Omental fat pad (tissue), 4 donors: ENCODE measurements around the gene STK38L. TPM values are rescaled to one million over a fixed set of nuclear protein-coding genes. Genes with fewer than 3 reads are reported as not detected.

Experiments
- ATAC-seq: fragments of 150-250 bp; one replicate; pipeline ENCODE4 v1.9.1; 2016; ENCODE audit warnings: mild to moderate bottlenecking, moderate library complexity; ENCODE audit not compliant: low FRiP score
- DNase-seq: peaks from one replicate; pipeline ENCODE4 v3.0.0-alpha.2; 2019; ENCODE audit warnings: low spot score
- total RNA-seq, 4 donors: library from RNA; depleted of rRNA; stranded (reverse); fragments of >200 nt; gene quantifications; one replicate each; pipeline ENCODE4 v1.1.0, GENCODE V29; 2016
- TF ChIP-seq, protein P1 (sequence below), 3 donors: fragments of 450-650 bp; IDR thresholded peaks; one replicate each; pipeline ENCODE4 v1.5.1; 2016 to 2017; ENCODE audit warnings: antibody characterized with exemption in 3 of 3, mild to moderate bottlenecking in 3 of 3, moderate library complexity in 2 of 3

Gene STK38L
- total RNA-seq, 4 donors from 2014 or later: 28.1 to 66.4 (median 46.5) TPM

DNA sequence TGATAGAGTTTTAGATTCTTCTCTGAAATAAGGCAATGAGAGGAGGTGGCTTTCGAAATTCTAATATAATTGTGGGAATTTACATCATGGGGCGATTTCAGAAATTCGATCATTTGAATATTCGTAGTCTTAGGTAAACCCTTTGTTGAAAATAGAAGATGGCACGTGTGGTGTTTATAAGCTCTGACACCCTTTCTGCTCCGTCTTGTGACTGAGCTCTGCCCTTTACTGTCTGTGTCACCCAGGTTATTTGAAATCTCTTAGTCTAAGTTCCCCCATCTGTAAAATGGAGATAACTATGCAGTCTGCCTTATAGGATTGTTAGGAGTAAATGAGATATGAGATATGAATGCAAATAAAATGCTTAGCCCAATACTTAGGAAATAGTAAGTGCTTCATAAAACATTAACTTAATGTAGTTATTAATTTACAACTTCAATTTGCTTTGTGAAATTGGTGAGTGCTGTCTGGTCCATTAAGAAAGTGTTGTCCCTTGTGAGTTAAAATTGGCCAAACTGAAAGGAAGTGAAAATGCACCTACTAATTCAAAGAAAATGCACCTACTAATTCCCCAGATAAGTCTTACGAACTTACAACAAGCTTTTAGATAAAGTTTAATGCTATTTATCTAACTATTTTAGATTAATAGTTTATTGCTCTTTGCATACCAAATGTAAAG is 90.1 kb downstream of the STK38L start:
- no peak for ATAC-seq
- TF ChIP-seq, protein P1, sequence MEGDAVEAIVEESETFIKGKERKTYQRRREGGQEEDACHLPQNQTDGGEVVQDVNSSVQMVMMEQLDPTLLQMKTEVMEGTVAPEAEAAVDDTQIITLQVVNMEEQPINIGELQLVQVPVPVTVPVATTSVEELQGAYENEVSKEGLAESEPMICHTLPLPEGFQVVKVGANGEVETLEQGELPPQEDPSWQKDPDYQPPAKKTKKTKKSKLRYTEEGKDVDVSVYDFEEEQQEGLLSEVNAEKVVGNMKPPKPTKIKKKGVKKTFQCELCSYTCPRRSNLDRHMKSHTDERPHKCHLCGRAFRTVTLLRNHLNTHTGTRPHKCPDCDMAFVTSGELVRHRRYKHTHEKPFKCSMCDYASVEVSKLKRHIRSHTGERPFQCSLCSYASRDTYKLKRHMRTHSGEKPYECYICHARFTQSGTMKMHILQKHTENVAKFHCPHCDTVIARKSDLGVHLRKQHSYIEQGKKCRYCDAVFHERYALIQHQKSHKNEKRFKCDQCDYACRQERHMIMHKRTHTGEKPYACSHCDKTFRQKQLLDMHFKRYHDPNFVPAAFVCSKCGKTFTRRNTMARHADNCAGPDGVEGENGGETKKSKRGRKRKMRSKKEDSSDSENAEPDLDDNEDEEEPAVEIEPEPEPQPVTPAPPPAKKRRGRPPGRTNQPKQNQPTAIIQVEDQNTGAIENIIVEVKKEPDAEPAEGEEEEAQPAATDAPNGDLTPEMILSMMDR (IDR thresholded peaks at IDR 0.05): no peak

DNA sequence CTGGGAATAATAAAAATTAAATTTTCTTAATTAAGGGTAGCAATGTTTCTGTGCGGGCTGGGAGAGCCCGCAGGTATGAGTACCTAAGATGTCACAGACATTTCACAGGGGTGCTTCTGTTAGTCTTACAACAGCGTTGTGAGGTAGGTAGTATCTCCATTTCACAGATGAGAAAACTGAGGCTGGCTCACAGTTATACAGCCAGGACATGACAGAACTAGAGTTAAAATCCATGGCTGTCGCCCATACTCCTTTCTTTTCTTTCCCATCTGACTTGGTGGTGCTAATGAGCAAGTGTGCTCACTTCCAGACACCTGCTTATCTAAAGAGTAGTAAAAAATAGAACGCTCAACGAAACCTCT is 90.6 kb downstream of the STK38L start:
- DNase-seq (no peak), ATAC-seq (no peak)
- TF ChIP-seq, protein P1 (IDR thresholded peaks at IDR 0.05): no peak

More for the DNA sequence above, 90.1 kb downstream of the STK38L start:
- DNase-seq: no peak

GRCh38 chr12:27335364-27336281 is 91.5 kb downstream of the STK38L start:
- ATAC-seq (no peak), DNase-seq (no peak)
- TF ChIP-seq, protein P1 (IDR thresholded peaks at IDR 0.05): no peak

DNA sequence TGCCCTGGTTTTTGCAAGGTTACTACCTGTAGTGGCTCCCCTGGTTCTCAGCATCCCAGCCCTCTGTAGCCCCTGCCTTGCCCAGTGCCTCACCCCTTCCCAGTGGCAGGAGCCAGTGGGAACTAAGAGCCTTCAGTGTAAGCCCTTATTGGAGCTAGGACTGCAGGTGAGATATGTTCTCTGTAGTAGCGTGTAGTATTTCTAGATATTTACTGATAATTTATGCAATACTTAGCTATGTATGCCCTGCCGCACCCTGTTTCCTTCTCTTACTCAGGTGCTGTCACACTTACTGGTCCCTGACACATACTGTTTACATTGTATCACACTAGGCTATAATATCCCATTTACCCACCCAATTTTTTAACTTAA is 92.2 kb downstream of the STK38L start:
- no peak for DNase-seq
- no peak for ATAC-seq
- TF ChIP-seq, protein P1 (IDR thresholded peaks at IDR 0.05): no peak

- no peak for DNase-seq
- ATAC-seq: no peak
- TF ChIP-seq, protein P1 (IDR thresholded peaks at IDR 0.05): no peak
Measured at GRCh38 chr12:27337376-27337775, 93.3 kb downstream of the STK38L start.

DNA sequence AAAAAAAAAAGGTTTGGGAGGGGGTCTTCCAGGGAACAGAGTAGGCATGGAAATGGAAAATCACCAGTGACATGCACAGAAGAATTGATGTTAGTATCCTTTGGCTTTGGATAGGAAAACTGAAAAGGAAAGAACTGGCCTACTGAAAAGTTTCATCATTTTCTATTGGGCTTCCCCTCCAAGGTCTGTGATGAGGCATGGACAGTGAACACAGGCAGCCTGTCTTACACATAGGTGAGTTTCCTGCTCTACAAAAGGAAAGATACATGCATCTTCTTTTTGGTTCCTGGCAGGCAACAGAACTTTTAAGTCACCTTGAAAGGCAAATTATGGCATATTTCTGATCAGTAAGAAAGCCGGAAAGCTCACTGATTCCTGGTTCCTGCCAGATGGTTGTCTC is 94.4 kb downstream of the STK38L start:
- ATAC-seq: no peak
- TF ChIP-seq, protein P1 (IDR thresholded peaks at IDR 0.05): no peak

More for the DNA sequence above, 94.4 kb downstream of the STK38L start:
- no peak for DNase-seq
